PFSK-1 (cell line): ENCODE data around the gene SIRT2.

Experiments used
- FOXP2 ChIP-seq: optimal IDR thresholded peaks from 2 replicates; pipeline ENCODE3; 2011; ENCODE audit warnings: borderline replicate concordance, control low read depth, inconsistent platforms; ENCODE audit not compliant: insufficient read depth; ENCODE audit errors: extremely low read length, extremely low read depth
- POLR2AphosphoS5 ChIP-seq: IDR thresholded peaks from 2 replicates; pipeline ENCODE4 v1.6.1; 2012; ENCODE audit warnings: low read depth, mild to moderate bottlenecking, control low read depth, low read length, moderate library complexity
- TF ChIP-seq, protein P1 (sequence below), 2 experiments: IDR thresholded peaks; 2 replicates each; pipeline versions ENCODE4 v1.6.1 to v1.8.0; 2011 to 2012; ENCODE audit warnings: low read depth in 2 of 2, low read length in 2 of 2, control low read depth in 1 of 2, inconsistent platforms in 1 of 2, mild to moderate bottlenecking in 1 of 2, moderate library complexity in 1 of 2; ENCODE audit not compliant: insufficient read depth in 1 of 2

DNA sequence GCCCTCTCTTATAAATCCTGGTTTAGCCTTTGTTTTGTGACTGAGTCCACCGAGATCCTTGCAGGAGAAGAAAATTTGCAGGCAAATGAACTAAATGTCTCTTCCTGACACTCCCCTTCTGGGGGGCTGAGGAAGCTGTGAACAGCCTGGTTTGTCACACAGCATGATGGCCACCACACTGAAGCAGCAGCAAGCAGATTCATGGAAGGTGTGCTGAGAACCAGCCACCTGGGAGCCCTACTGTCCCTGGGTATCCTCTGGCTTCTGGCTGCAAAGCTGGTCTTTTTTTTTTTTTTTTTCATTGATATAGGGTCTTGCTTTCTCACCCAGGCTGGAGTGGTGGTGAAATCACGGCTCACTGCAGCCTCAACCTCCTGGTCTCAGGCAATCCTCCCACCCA, 42.6 kb upstream of the SIRT2 start:
- TF ChIP-seq POLR2AphosphoS5 (no peak), FOXP2 (no peak)
- TF ChIP-seq, protein P1, sequence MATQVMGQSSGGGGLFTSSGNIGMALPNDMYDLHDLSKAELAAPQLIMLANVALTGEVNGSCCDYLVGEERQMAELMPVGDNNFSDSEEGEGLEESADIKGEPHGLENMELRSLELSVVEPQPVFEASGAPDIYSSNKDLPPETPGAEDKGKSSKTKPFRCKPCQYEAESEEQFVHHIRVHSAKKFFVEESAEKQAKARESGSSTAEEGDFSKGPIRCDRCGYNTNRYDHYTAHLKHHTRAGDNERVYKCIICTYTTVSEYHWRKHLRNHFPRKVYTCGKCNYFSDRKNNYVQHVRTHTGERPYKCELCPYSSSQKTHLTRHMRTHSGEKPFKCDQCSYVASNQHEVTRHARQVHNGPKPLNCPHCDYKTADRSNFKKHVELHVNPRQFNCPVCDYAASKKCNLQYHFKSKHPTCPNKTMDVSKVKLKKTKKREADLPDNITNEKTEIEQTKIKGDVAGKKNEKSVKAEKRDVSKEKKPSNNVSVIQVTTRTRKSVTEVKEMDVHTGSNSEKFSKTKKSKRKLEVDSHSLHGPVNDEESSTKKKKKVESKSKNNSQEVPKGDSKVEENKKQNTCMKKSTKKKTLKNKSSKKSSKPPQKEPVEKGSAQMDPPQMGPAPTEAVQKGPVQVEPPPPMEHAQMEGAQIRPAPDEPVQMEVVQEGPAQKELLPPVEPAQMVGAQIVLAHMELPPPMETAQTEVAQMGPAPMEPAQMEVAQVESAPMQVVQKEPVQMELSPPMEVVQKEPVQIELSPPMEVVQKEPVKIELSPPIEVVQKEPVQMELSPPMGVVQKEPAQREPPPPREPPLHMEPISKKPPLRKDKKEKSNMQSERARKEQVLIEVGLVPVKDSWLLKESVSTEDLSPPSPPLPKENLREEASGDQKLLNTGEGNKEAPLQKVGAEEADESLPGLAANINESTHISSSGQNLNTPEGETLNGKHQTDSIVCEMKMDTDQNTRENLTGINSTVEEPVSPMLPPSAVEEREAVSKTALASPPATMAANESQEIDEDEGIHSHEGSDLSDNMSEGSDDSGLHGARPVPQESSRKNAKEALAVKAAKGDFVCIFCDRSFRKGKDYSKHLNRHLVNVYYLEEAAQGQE (IDR thresholded peaks at IDR 0.05; ENCODE audit: insufficient read depth in 1 of 2, low read depth in 2 of 2, low read length in 2 of 2): no peak
